Frontal cortex (tissue), 4 donors: ENCODE data around the gene ZNF845. TPM values are rescaled to one million over a fixed set of nuclear protein-coding genes. Genes with fewer than 3 reads are reported as not detected.
"Not testable (repeated sequence)": the region's sequence is repeated elsewhere in the genome, so short reads cannot be mapped to it uniquely, and the experiment has no call there.

Experiments
- DNase-seq, 2 donors: peaks; one replicate each; pipeline ENCODE4 v3.0.0; 2012; ENCODE audit warnings: low spot score in 2 of 2
- FAIRE-seq: peaks from 2 replicates; lab custom pipeline; 2012; peaks lifted over from hg19 to GRCh38; lab: Jason Lieb, UNC
- total RNA-seq: library from RNA; depleted of rRNA; stranded (reverse); fragments of >200 nt; gene quantifications from one replicate; pipeline ENCODE4 v1.2.3, GENCODE V29; 2014
- donor health status: control.
- donor health status: control.
- donor health status: control.

The ZNF845 gene
- total RNA-seq, 1 donor from 2014 or later: 23.6 TPM

- DNase-seq (no peak), FAIRE-seq (no peak)
Observed at GRCh38 chr19:53374288-53374687, 40.7 kb downstream of the ZNF845 start.

DNA sequence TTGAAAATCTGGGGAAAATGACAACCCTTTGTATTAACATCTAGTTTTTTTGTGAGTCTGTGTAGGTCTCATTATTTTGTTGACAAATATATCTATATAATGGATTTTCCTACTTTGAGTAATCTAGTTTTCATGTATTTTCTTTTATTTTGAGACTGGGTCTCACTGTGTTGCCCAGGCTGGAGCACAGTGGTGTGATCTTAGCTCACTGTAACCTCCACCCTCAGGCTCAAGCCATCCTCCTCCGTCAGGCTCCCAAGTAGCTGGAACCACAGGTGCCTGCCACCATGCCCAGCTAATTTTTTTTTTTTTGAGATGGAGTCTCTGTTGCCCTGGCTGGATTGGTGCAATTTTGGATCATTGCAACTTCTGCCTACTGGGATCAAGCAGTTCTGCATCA lies 41.2 kb downstream of the ZNF845 start:
- DNase-seq (no peak), FAIRE-seq (peak; percentile 30)

DNA sequence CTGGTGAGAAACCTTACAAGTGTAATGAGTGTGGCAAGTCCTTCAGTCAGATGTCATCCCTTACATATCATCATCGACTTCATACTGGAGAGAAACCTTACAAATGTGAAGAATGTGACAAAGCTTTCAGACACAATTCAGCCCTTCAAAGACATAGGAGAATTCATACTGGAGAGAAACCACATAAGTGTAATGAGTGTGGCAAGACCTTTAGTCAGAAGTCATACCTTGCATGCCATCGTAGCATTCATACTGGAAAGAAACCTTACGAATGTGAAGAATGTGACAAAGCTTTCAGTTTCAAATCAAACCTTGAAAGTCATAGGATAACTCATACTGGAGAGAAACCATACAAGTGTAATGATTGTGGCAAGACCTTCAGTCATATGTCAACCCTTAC lies 47.8 kb downstream of the ZNF845 start:
- FAIRE-seq (no peak), DNase-seq (no peak)

DNA sequence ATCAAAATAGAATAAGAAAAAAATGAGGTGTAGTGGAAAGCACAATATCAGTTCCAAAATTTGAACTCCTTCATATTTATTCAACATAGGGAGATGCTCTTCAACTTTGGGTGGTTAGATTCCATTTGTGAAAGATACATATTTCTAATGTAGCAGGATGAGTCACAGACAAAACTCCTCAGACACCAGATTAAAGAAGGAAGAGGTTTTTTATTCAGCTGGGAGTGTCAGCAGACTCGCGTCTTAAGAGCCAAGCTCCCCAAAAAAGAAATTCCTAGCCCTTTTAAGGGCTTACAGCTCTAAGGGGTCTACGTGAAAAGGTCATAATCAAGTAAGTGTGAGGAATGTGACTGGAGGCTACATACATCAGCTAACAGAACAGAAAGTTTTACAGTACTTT lies 54.6 kb downstream of the ZNF845 start:
- FAIRE-seq (no peak), DNase-seq (no peak)

DNA sequence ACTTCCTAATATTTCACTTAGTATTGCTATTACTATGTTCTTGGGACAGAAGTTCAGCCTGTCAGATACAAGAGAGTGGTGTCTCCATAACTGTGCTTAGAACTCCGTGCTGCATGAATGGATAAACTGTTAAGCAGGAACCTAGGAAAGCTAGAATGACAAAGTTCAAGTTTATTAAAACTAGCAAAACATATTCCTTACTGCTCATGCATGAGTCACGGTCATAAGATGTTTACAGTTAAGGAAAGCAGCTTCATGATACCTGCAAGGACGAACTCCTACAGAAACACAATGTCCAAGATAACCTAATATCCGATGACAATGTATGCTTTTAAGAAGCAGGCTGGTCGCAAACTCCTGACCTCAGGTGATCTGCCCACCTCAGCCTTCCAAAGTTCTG lies 55.4 kb downstream of the ZNF845 start:
- DNase-seq (no peak), FAIRE-seq (no peak)

DNA sequence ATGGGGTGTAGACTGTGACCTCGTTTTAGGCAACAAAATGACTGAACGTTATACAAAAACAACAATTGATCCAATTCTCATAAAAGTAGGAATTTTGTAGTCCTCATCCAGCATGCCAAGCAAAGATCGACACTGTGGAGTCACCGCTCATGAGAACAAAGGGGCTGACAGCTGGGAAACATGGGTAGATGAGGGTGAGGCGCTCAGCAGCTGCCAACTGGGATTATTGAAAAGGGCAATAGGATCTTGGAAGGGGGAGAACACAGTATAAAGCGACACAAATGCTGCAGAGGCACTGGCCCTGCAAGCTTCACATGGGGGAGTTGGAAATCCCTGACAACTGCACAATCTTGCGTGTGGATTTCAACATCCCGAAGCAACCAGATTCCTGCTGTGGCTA lies 56.0 kb downstream of the ZNF845 start:
- DNase-seq (no peak), FAIRE-seq (no peak)

DNA sequence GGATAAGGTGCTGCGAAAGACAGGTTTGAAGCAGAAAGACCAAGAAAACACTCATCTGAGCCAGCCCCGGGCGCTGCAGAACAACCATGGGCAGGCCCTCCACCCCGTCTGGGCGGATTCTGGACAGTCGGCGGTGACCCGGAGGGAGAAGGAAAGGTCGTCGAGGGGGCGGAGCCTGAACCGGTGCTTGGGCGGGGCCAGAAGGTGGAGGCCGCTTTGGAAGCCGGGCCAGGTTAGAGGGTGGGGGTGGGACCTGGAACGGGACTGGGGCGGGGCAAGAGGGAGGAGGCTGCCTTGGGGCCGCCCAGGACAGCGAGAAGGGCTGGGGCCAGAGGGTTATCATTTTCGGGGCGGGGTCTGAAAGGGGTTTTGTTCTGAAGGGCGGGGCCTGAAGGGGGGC lies 56.4 kb downstream of the ZNF845 start:
- DNase-seq: no peak
- no peak for FAIRE-seq

GRCh38 chr19:53394522-53394973 lies 61.0 kb downstream of the ZNF845 start:
- DNase-seq: peak in 1 of 2 donors; percentile 12
- FAIRE-seq: no peak

DNA sequence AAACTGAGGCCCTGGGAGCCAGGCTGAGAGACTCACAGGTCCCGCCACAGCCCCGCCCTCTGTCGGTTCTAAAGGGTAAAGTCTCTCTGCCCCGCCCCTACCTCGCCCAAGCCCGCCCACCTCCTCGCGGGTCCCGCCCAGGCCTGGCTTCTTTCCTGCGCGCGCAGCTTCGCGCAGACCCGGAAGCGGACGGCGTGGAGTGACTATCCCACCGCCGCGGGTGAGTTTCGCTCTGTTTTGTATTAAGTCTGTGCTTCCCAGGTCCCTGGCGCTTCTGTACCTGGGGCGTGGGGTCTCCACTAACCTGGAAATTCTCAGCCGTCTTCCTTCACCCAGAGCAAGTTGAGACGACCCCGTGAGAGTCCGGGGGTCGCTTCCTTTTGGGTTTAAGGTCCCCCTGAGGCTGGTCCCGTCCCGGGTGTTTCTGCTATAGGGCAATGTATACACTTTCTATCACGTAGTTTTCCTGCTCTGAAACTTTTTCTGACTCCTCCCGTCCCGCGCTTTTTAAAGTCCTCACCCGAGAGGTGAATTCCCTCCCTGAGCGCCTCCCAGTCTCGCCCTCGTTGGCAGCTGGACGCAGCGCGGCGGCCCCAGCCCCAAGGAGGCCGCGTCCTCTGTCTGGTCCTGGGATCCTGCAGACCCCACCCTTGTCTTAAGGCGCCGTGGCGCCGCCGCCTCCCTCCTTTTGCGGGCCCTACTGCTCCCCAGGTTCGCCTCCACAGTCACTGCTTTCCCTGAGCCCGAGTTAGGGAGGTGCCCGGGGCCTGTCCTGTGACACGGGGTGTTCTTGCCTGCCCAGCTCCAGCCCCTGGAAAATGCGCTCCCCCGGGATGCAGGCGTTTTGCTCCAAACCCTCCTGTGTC lies 61.7 kb downstream of the ZNF845 start, which contains the start of gene ZNF765:
TSS of gene ZNF765 (plus strand) at position 176 of the 866 bp plus-strand sequence. CDS start 2,867 bp downstream, outside the sequence.
- DNase-seq (peak; percentile 85 to 89), FAIRE-seq (no peak)

- not testable (repeated sequence) for DNase-seq, FAIRE-seq
Observed at GRCh38 chr19:53395840-53396524, 62.4 kb downstream of the ZNF845 start.

DNA sequence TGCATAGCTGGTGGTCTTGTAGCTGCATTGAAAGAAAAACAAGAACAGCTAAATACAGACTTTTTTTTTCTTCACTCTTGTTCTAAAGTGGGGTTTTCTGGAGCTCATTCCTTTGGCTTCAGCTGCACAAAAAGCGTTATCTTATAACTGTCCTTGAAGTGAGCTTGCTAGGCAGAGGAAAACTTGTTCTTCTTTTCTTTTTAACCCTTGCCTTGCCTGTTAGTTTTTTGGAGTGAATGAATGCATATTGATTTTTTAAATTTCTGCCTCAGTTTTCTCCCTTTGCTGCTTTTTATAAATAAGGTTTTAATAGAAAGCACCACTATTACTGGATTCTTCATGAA lies 62.9 kb downstream of the ZNF845 start:
- DNase-seq (no peak), FAIRE-seq (no peak)

DNA sequence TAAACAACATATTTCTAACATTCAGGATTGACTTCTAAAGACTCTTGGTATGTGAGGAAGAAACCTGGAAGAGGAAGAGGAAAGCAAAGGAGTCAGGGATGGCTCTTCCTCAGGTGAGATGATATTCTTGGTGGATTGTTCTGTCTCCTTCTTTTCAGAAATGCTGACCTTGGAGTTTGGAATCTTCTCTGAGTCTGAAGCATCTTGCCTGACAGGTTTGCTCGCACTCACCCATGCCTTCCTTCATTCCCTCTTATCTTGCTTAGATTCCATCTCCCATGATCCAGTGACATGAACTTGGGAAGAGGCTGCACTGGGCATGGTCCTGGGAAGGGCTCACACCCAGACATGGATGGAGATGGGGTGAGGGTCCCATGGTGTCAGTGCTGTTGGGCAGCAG lies 64.4 kb downstream of the ZNF845 start:
- not testable (repeated sequence) for FAIRE-seq, DNase-seq

Other genes with a start within 250 kb of the ZNF845 start
- 26.5 TPM for gene ZNF160, start 230.3 kb upstream of the ZNF845 start, total RNA-seq
- 23.6 TPM for gene ZNF415, start 200.8 kb upstream of the ZNF845 start, total RNA-seq
- gene ZNF347, start 174.7 kb upstream of the ZNF845 start, total RNA-seq: 24.5 TPM
- gene ZNF665, start 140.4 kb upstream of the ZNF845 start, total RNA-seq: 6.1 TPM
- gene ZNF677, start 78.9 kb upstream of the ZNF845 start, total RNA-seq: 35.5 TPM
- gene VN1R2, start 75.5 kb upstream of the ZNF845 start, total RNA-seq: not detected
- not detected for gene VN1R4, start 66.0 kb upstream of the ZNF845 start, total RNA-seq
- gene ZNF525, start 32.0 kb downstream of the ZNF845 start, total RNA-seq: 37.5 TPM
- 24.1 TPM for gene ZNF765, start 61.4 kb downstream of the ZNF845 start, total RNA-seq
- 18.8 TPM for gene ZNF761, start 98.2 kb downstream of the ZNF845 start, total RNA-seq
- gene ZNF813, start 134.0 kb downstream of the ZNF845 start, total RNA-seq: 8.6 TPM
- 14.7 TPM for gene ZNF331, start 204.4 kb downstream of the ZNF845 start, total RNA-seq